H9 (cell line): ENCODE data around the gene NLN. TPM values are rescaled to one million over a fixed set of nuclear protein-coding genes. Genes with fewer than 3 reads are reported as not detected.

ENCODE experiments used
- DNase-seq: peaks from one replicate; pipeline ENCODE4 v3.0.0-alpha.2; 2017
- H2AFZ ChIP-seq: one replicate; pipeline ENCODE4 v1.6.1; 2013; ENCODE audit warnings: mild to moderate bottlenecking, low read length, control low read depth, moderate library complexity
- H2AK5ac ChIP-seq: 2 replicates; pipeline ENCODE4 v1.6.1; 2013; ENCODE audit warnings: low read length, control low read depth, mixed read lengths; ENCODE audit not compliant: insufficient read length
- H2BK120ac ChIP-seq: one replicate; pipeline ENCODE4 v1.6.1; 2013; ENCODE audit warnings: low read depth, mild to moderate bottlenecking, low read length, control low read depth, inconsistent platforms; ENCODE audit not compliant: poor library complexity, severe bottlenecking
- H2BK12ac ChIP-seq: 2 replicates; pipeline ENCODE4 v1.6.1; 2013; ENCODE audit warnings: low read length, control low read depth, mixed read lengths, low read depth; ENCODE audit not compliant: insufficient read length
- H2BK15ac ChIP-seq: 2 replicates; pipeline ENCODE4 v1.6.1; 2013; ENCODE audit warnings: low read depth, low read length, control low read depth
- H2BK20ac ChIP-seq: one replicate; pipeline ENCODE4 v1.6.1; 2013; ENCODE audit warnings: low read depth, mild to moderate bottlenecking, low read length, control low read depth, inconsistent platforms; ENCODE audit not compliant: poor library complexity, severe bottlenecking
- H2BK5ac ChIP-seq: 2 replicates; pipeline ENCODE4 v1.6.1; 2013; ENCODE audit warnings: low read length, control low read depth, mixed read lengths; ENCODE audit not compliant: insufficient read length
- H3K14ac ChIP-seq: 2 replicates; pipeline ENCODE4 v1.6.1; 2013; ENCODE audit warnings: low read length, control low read depth; ENCODE audit not compliant: insufficient read depth
- H3K18ac ChIP-seq: 2 replicates; pipeline ENCODE4 v1.6.1; 2013; ENCODE audit warnings: low read depth, mild to moderate bottlenecking, mixed read lengths, low read length, control low read depth; ENCODE audit not compliant: insufficient read length
- H3K23ac ChIP-seq: 2 replicates; pipeline ENCODE4 v1.6.1; 2013; ENCODE audit warnings: low read length, control low read depth, mixed read lengths, low read depth; ENCODE audit not compliant: insufficient read length
- H3K23me2 ChIP-seq: 2 replicates; pipeline ENCODE4 v1.6.1; 2013; ENCODE audit warnings: low read depth, mild to moderate bottlenecking, mixed read lengths, low read length, control low read depth; ENCODE audit not compliant: insufficient read length, poor library complexity, severe bottlenecking
- H3K27ac ChIP-seq: 2 replicates; pipeline ENCODE4 v1.5.1; 2013; ENCODE audit warnings: low read length, control low read depth, mixed read lengths, low read depth; ENCODE audit not compliant: insufficient read length
- H3K27me3 ChIP-seq: 2 replicates; pipeline ENCODE4 v1.6.1; 2013; ENCODE audit warnings: low read length, control low read depth, inconsistent platforms; ENCODE audit not compliant: insufficient read depth
- H3K4ac ChIP-seq: 2 replicates; pipeline ENCODE4 v1.6.1; 2013; ENCODE audit warnings: low read depth, mild to moderate bottlenecking, control low read depth, inconsistent platforms, low read length, moderate library complexity
- H3K4me1 ChIP-seq: 2 replicates; pipeline ENCODE4 v1.6.1; 2013; ENCODE audit warnings: low read length, control low read depth, inconsistent platforms; ENCODE audit not compliant: insufficient read depth
- H3K4me2 ChIP-seq: 2 replicates; pipeline ENCODE4 v1.6.1; 2013; ENCODE audit warnings: low read length, control low read depth, mixed read lengths; ENCODE audit not compliant: insufficient read length, insufficient read depth
- H3K56ac ChIP-seq: 2 replicates; pipeline ENCODE4 v1.6.1; 2013; ENCODE audit warnings: low read depth, mild to moderate bottlenecking, mixed read lengths, low read length, control low read depth; ENCODE audit not compliant: insufficient read length
- H3K79me1 ChIP-seq: 2 replicates; pipeline ENCODE4 v1.6.1; 2013; ENCODE audit warnings: low read depth, mild to moderate bottlenecking, moderate library complexity, low read length, control low read depth, inconsistent platforms; ENCODE audit not compliant: insufficient read depth, poor library complexity, severe bottlenecking
- H3K79me2 ChIP-seq: 2 replicates; pipeline ENCODE4 v1.6.1; 2013; ENCODE audit warnings: low read length, control low read depth, inconsistent platforms; ENCODE audit not compliant: insufficient read depth
- H3K9ac ChIP-seq: 2 replicates; pipeline ENCODE4 v1.6.1; 2013; ENCODE audit warnings: low read length, control low read depth, mixed read lengths; ENCODE audit not compliant: insufficient read length; ENCODE audit errors: extremely low read depth
- H3K9me3 ChIP-seq: one replicate; pipeline ENCODE4 v1.6.1; 2013; ENCODE audit warnings: low read depth, low read length, inconsistent platforms; ENCODE audit not compliant: control insufficient read depth
- H3T11ph ChIP-seq: one replicate; pipeline ENCODE4 v1.6.1; 2013; ENCODE audit warnings: mild to moderate bottlenecking, low read length, control low read depth, inconsistent platforms
- H4K20me1 ChIP-seq: one replicate; pipeline ENCODE4 v1.6.1; 2013; ENCODE audit not compliant: control insufficient read depth, insufficient read length, insufficient read depth
- H4K5ac ChIP-seq: 2 replicates; pipeline ENCODE4 v1.6.1; 2013; ENCODE audit warnings: low read depth, mild to moderate bottlenecking, mixed read lengths, low read length, control low read depth; ENCODE audit not compliant: insufficient read length
- H4K8ac ChIP-seq: replicated peaks from 2 replicates; pipeline ENCODE4 v1.6.1; 2013; ENCODE audit warnings: low read length, control low read depth, mixed read lengths, low read depth; ENCODE audit not compliant: insufficient read length
- H4K91ac ChIP-seq: 2 replicates; pipeline ENCODE4 v1.6.1; 2013; ENCODE audit warnings: low read depth, mild to moderate bottlenecking, moderate library complexity, mixed read lengths, low read length, control low read depth; ENCODE audit not compliant: insufficient read length
- H3K27ac Mint-ChIP-seq, 3 experiments: 2 replicates in 2 of 3; 3 replicates in 1 of 3; pipeline ENCODE4 v1.8.0; 2020 to 2021; ENCODE audit warnings: mixed read lengths in 3 of 3, mild to moderate bottlenecking in 1 of 3, moderate library complexity in 1 of 3
- H3K27me3 Mint-ChIP-seq: 2 replicates; pipeline ENCODE4 v1.8.0; 2021; ENCODE audit warnings: low read depth, mild to moderate bottlenecking, moderate library complexity, mixed read lengths
- H3K36me3 Mint-ChIP-seq, 3 experiments: 2 replicates in 2 of 3; 3 replicates in 1 of 3; pipeline ENCODE4 v1.8.0; 2020 to 2021; ENCODE audit warnings: low read depth in 3 of 3, mixed read lengths in 3 of 3; ENCODE audit not compliant: insufficient read depth in 1 of 3
- H3K4me1 Mint-ChIP-seq, 2 experiments: 2 replicates each; pipeline ENCODE4 v1.8.0; 2020; ENCODE audit warnings: mixed read lengths in 2 of 2
- H3K4me3 Mint-ChIP-seq, 2 experiments: 2 replicates in 1 of 2; 3 replicates in 1 of 2; pipeline ENCODE4 v1.8.0; 2020 to 2021; ENCODE audit warnings: mild to moderate bottlenecking in 2 of 2, mixed read lengths in 2 of 2, moderate library complexity in 1 of 2
- H3K9me3 Mint-ChIP-seq, 2 experiments: 2 replicates in 1 of 2; 3 replicates in 1 of 2; pipeline ENCODE4 v1.8.0; 2020; ENCODE audit warnings: mild to moderate bottlenecking in 2 of 2, mixed read lengths in 2 of 2, moderate library complexity in 1 of 2
- WGBS: extraction: QIAGEN DNeasy Blood & Tissue Kit; methylation state at CpG from one replicate; pipeline ENCODE4 v1.1.7; 2013; ENCODE audit warnings: missing lambda C conversion rate, low lambda C conversion rate, mixed read lengths; ENCODE audit not compliant: insufficient read length; ENCODE audit errors: extremely low coverage; 5-methylcytosine and 5-hydroxymethylcytosine counted together
- total RNA-seq: library from RNA; stranded (reverse); gene quantifications from 2 replicates; pipeline ENCODE4 v1.2.1, GENCODE V29; 2021
- TF ChIP-seq, protein P1 (sequence below): fragments of 200-600 bp; sonication (generic); conservative IDR thresholded peaks from 3 replicates; pipeline ENCODE4 v1.8.0; 2021; ENCODE audit warnings: antibody characterized with exemption, mild to moderate bottlenecking

The NLN gene
- total RNA-seq, 1 experiment from 2014 or later = 137 TPM

DNA sequence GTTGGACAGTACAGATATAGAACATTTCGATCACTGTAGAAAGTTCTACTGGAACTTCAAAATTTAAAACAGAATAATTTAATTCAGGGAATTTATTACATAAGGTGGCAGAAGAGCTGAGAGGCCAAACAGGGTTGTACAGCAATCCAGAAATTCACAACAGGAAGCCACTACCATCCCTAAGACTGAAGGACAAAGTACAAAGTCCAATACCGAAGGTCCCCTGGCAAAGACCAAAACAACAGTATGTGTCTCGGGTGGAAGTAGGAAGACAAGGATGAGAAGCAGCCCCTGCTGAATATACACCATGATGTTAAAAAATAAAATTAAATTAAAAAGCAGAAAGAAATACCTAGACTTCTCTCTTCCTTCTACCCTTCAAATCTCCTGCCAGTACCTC lies 20.0 kb upstream of the NLN start:
- Histone ChIP-seq H3K27me3 (no peaks in the 10 kb centered on the region), H3K4me2 (no peak overlapping the region), H3K18ac (no peak overlapping the region), H4K5ac (no peak overlapping the region), H3K9me3 (no peaks in the 10 kb centered on the region), H4K91ac (no peak overlapping the region), H3K14ac (no peak overlapping the region), H3K9ac (no peak overlapping the region), H3K79me2 (no peaks in the 10 kb centered on the region), H3K4me1 (no peaks in the 10 kb centered on the region), H2BK15ac (no peak overlapping the region), H4K8ac (no peak overlapping the region), H3K27ac (no peak overlapping the region), H3K23ac (no peak overlapping the region), H3K4ac (no peak overlapping the region), H3K79me1 (no peaks in the 10 kb centered on the region), H4K20me1 (no peaks in the 10 kb centered on the region), H3K23me2 (no peaks in the 10 kb centered on the region), H2BK12ac (no peak overlapping the region), H2BK5ac (no peak overlapping the region), H2BK120ac (no peak overlapping the region), H3T11ph (no peak overlapping the region), H2BK20ac (no peak overlapping the region), H3K56ac (no peak overlapping the region), H2AK5ac (no peak overlapping the region), H2AFZ (no peak overlapping the region)
- DNase-seq = no peak
- H3K9me3 Mint-ChIP-seq = no peaks in the 10 kb centered on the region
- WGBS = no CpG with 5 or more reads among the region's 3 CpGs
- no peaks in the 10 kb centered on the region for H3K4me1 Mint-ChIP-seq
- H3K27me3 Mint-ChIP-seq = no peaks in the 10 kb centered on the region
- H3K27ac Mint-ChIP-seq = no peak overlapping the region
- no peak overlapping the region for H3K4me3 Mint-ChIP-seq
- TF ChIP-seq, protein P1, sequence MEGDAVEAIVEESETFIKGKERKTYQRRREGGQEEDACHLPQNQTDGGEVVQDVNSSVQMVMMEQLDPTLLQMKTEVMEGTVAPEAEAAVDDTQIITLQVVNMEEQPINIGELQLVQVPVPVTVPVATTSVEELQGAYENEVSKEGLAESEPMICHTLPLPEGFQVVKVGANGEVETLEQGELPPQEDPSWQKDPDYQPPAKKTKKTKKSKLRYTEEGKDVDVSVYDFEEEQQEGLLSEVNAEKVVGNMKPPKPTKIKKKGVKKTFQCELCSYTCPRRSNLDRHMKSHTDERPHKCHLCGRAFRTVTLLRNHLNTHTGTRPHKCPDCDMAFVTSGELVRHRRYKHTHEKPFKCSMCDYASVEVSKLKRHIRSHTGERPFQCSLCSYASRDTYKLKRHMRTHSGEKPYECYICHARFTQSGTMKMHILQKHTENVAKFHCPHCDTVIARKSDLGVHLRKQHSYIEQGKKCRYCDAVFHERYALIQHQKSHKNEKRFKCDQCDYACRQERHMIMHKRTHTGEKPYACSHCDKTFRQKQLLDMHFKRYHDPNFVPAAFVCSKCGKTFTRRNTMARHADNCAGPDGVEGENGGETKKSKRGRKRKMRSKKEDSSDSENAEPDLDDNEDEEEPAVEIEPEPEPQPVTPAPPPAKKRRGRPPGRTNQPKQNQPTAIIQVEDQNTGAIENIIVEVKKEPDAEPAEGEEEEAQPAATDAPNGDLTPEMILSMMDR = no peak
- peaks cover 2 to 51% (median 22%) of the 10 kb centered on the region in 3 experiments; a peak in 6 of 7 replicates for H3K36me3 Mint-ChIP-seq
